Trophoblast cell (in vitro differentiated cells and primary cell): ENCODE results near the gene INAFM2.

Experiments used
- DNase-seq, 2 donors: peaks; one replicate each; pipeline ENCODE4 v3.0.0-alpha.2; 2016
- H2AFZ ChIP-seq: 2 replicates; pipeline ENCODE4 v1.6.1; 2013; ENCODE audit warnings: low read length, moderate library complexity, mild to moderate bottlenecking; ENCODE audit not compliant: insufficient read depth, poor library complexity
- H2AK5ac ChIP-seq: 2 replicates; pipeline ENCODE4 v1.6.1; 2013; ENCODE audit warnings: mild to moderate bottlenecking, low read length
- H2BK120ac ChIP-seq: 2 replicates; pipeline ENCODE4 v1.6.1; 2013; ENCODE audit warnings: low read length, mild to moderate bottlenecking, moderate library complexity; ENCODE audit not compliant: insufficient read depth, poor library complexity
- H2BK12ac ChIP-seq: 2 replicates; pipeline ENCODE4 v1.6.1; 2013; ENCODE audit warnings: mild to moderate bottlenecking, low read length, moderate library complexity
- H2BK5ac ChIP-seq: 2 replicates; pipeline ENCODE4 v1.6.1; 2013; ENCODE audit warnings: low read length, low read depth, moderate library complexity, mild to moderate bottlenecking; ENCODE audit not compliant: poor library complexity
- H3K14ac ChIP-seq: 2 replicates; pipeline ENCODE4 v1.6.1; 2013; ENCODE audit warnings: mild to moderate bottlenecking, low read length
- H3K18ac ChIP-seq: 2 replicates; pipeline ENCODE4 v1.6.1; 2013; ENCODE audit warnings: mild to moderate bottlenecking, low read length
- H3K23ac ChIP-seq: 2 replicates; pipeline ENCODE4 v1.6.1; 2013; ENCODE audit warnings: low read length
- H3K27ac ChIP-seq: 2 replicates; pipeline ENCODE4 v1.5.1; 2013; ENCODE audit warnings: low read depth, mild to moderate bottlenecking, inconsistent platforms, low read length, moderate library complexity
- H3K27me3 ChIP-seq: 2 replicates; pipeline ENCODE4 v1.6.1; 2013; ENCODE audit warnings: inconsistent platforms, mild to moderate bottlenecking, low read length, moderate library complexity; ENCODE audit not compliant: insufficient read depth
- H3K36me3 ChIP-seq, 2 experiments: 1 replicate in 1 of 2; 2 replicates in 1 of 2; pipeline ENCODE4 v1.6.1; 2013; ENCODE audit warnings: low read length in 2 of 2, mild to moderate bottlenecking in 2 of 2, moderate library complexity in 1 of 2; ENCODE audit not compliant: insufficient read depth in 2 of 2, control insufficient read depth in 1 of 2
- H3K4ac ChIP-seq: 2 replicates; pipeline ENCODE4 v1.6.1; 2013; ENCODE audit warnings: low read depth, mild to moderate bottlenecking, low read length, moderate library complexity
- H3K4me1 ChIP-seq, 2 experiments: 1 replicate in 1 of 2; 2 replicates in 1 of 2; pipeline ENCODE4 v1.6.1; 2013; ENCODE audit warnings: low read length in 2 of 2, mild to moderate bottlenecking in 2 of 2, moderate library complexity in 1 of 2; ENCODE audit not compliant: insufficient read depth in 2 of 2, control insufficient read depth in 1 of 2
- H3K4me2 ChIP-seq: 2 replicates; pipeline ENCODE4 v1.6.1; 2013; ENCODE audit warnings: inconsistent platforms, mild to moderate bottlenecking, low read length, moderate library complexity
- H3K4me3 ChIP-seq: 2 replicates; pipeline ENCODE4 v1.5.1; 2013; ENCODE audit warnings: mild to moderate bottlenecking, low read depth, low read length, inconsistent platforms
- H3K79me1 ChIP-seq: one replicate; pipeline ENCODE4 v1.6.1; 2013; ENCODE audit warnings: low read length
- H3K79me2 ChIP-seq: 2 replicates; pipeline ENCODE4 v1.6.1; 2013; ENCODE audit warnings: low read length, mild to moderate bottlenecking; ENCODE audit not compliant: control insufficient read depth, insufficient read depth, poor library complexity
- H3K9ac ChIP-seq: 2 replicates; pipeline ENCODE4 v1.6.1; 2013; ENCODE audit warnings: mild to moderate bottlenecking, low read length
- H3K9me3 ChIP-seq: 2 replicates; pipeline ENCODE4 v1.6.1; 2013; ENCODE audit warnings: low read depth, mild to moderate bottlenecking, control low read depth, inconsistent platforms, low read length; ENCODE audit not compliant: insufficient read depth
- H4K12ac ChIP-seq: 2 replicates; pipeline ENCODE4 v1.6.1; 2013; ENCODE audit warnings: low read depth, mild to moderate bottlenecking, low read length, moderate library complexity
- H4K8ac ChIP-seq: 2 replicates; pipeline ENCODE4 v1.6.1; 2013; ENCODE audit warnings: low read depth, mild to moderate bottlenecking, low read length, moderate library complexity
- H4K91ac ChIP-seq: one replicate; pipeline ENCODE4 v1.6.1; 2013; ENCODE audit warnings: low read depth, mild to moderate bottlenecking, low read length, moderate library complexity
- WGBS: extraction: QIAGEN DNeasy Blood & Tissue Kit; methylation state at CpG from one replicate; pipeline ENCODE4 v1.1.7; 2013; ENCODE audit warnings: missing lambda C conversion rate; ENCODE audit not compliant: insufficient read length, insufficient coverage; ENCODE audit errors: extremely low coverage; 5-methylcytosine and 5-hydroxymethylcytosine counted together

Gene INAFM2

GRCh38 chr15:40346579-40347558 is 23.4 kb downstream of the INAFM2 start:
- Histone ChIP-seq H3K36me3 (no peaks in the 10 kb centered on the region), H3K4ac (no peak overlapping the region), H3K79me1 (no peaks in the 10 kb centered on the region), H3K4me1 (no peaks in the 10 kb centered on the region), H2BK12ac (no peak overlapping the region), H3K4me2 (no peak overlapping the region), H3K14ac (no peak overlapping the region), H4K12ac (no peak overlapping the region), H3K27me3 (no peaks in the 10 kb centered on the region), H3K4me3 (no peak overlapping the region), H3K23ac (no peak overlapping the region), H3K9ac (no peak overlapping the region), H2BK120ac (no peak overlapping the region), H3K27ac (no peak overlapping the region), H2AK5ac (no peak overlapping the region), H2BK5ac (no peak overlapping the region), H4K91ac (no peak overlapping the region), H2AFZ (no peak overlapping the region), H3K18ac (no peak overlapping the region), H3K79me2 (no peaks in the 10 kb centered on the region), H4K8ac (no peak overlapping the region), H3K9me3 (peaks cover 2% of the 10 kb centered on the region)
- no CpG with 5 or more reads among the region's 15 CpGs for WGBS
- no peak for DNase-seq

GRCh38 chr15:40347559-40348473 is 24.3 kb downstream of the INAFM2 start:
- no peak overlapping the region for H2BK12ac ChIP-seq
- no peak overlapping the region for H3K9ac ChIP-seq
- H2BK120ac ChIP-seq, result no peak overlapping the region
- H4K8ac ChIP-seq, result no peak overlapping the region
- no peak overlapping the region for H3K23ac ChIP-seq
- no peak overlapping the region for H3K4ac ChIP-seq
- no peak overlapping the region for H3K27ac ChIP-seq
- no peaks in the 10 kb centered on the region for H3K36me3 ChIP-seq
- H3K4me2 ChIP-seq, result no peak overlapping the region
- no peak overlapping the region for H4K91ac ChIP-seq
- H2BK5ac ChIP-seq, result no peak overlapping the region
- no peaks in the 10 kb centered on the region for H3K79me2 ChIP-seq
- H3K18ac ChIP-seq, result no peak overlapping the region
- WGBS, result no CpG with 5 or more reads among the region's 11 CpGs
- peak; percentile 42 to 55 for DNase-seq
- no peak overlapping the region for H4K12ac ChIP-seq
- H3K79me1 ChIP-seq, result no peaks in the 10 kb centered on the region
- no peaks in the 10 kb centered on the region for H3K4me1 ChIP-seq
- H3K4me3 ChIP-seq, result no peak overlapping the region
- H3K9me3 ChIP-seq, result peaks cover 2% of the 10 kb centered on the region
- H2AFZ ChIP-seq, result no peak overlapping the region
- H3K14ac ChIP-seq, result no peak overlapping the region
- H2AK5ac ChIP-seq, result no peak overlapping the region
- no peaks in the 10 kb centered on the region for H3K27me3 ChIP-seq

GRCh38 chr15:40348474-40348870 is 25.0 kb downstream of the INAFM2 start:
- Histone ChIP-seq H2AFZ (no peak overlapping the region), H2BK12ac (no peak overlapping the region), H3K4me2 (no peak overlapping the region), H3K4me3 (no peak overlapping the region), H3K36me3 (no peaks in the 10 kb centered on the region), H2AK5ac (no peak overlapping the region), H3K18ac (no peak overlapping the region), H4K12ac (no peak overlapping the region), H3K4me1 (no peaks in the 10 kb centered on the region), H3K79me2 (no peaks in the 10 kb centered on the region), H3K23ac (no peak overlapping the region), H3K79me1 (no peaks in the 10 kb centered on the region), H2BK120ac (no peak overlapping the region), H3K27me3 (no peaks in the 10 kb centered on the region), H3K27ac (no peak overlapping the region), H3K4ac (no peak overlapping the region), H4K8ac (no peak overlapping the region), H4K91ac (no peak overlapping the region), H3K14ac (no peak overlapping the region), H2BK5ac (no peak overlapping the region), H3K9me3 (peaks cover 2% of the 10 kb centered on the region), H3K9ac (peak overlapping the region; percentile 24)
- WGBS, result no CpG with 5 or more reads among the region's 5 CpGs
- DNase-seq, result no peak

GRCh38 chr15:40349163-40349562 is 25.7 kb downstream of the INAFM2 start:
- Histone ChIP-seq H2BK12ac (no peak overlapping the region), H2AFZ (no peak overlapping the region), H3K36me3 (no peaks in the 10 kb centered on the region), H4K12ac (no peak overlapping the region), H4K8ac (no peak overlapping the region), H3K4me3 (no peak overlapping the region), H3K79me1 (no peaks in the 10 kb centered on the region), H3K14ac (no peak overlapping the region), H4K91ac (no peak overlapping the region), H3K18ac (no peak overlapping the region), H2BK120ac (no peak overlapping the region), H3K23ac (no peak overlapping the region), H3K79me2 (no peaks in the 10 kb centered on the region), H3K27me3 (no peaks in the 10 kb centered on the region), H3K9me3 (peaks cover 2% of the 10 kb centered on the region), H3K4me1 (no peaks in the 10 kb centered on the region), H3K4me2 (no peak overlapping the region), H3K27ac (no peak overlapping the region), H2BK5ac (no peak overlapping the region), H3K4ac (no peak overlapping the region), H2AK5ac (no peak overlapping the region), H3K9ac (no peak overlapping the region)
- no peak for DNase-seq
- WGBS, result no CpG with 5 or more reads among the region's 5 CpGs
